ENCODE data around the gene CACNA1F. TPM values are rescaled to one million over a fixed set of nuclear protein-coding genes. Genes with fewer than 3 reads are reported as not detected.

Gene CACNA1F
- total RNA-seq, 1 donor from 2014 or later, result 0.25 TPM

- TF ChIP-seq POLR2AphosphoS5 (IDR thresholded peaks at IDR 0.05; ENCODE audit: insufficient read depth in 1 of 2, low read depth in 1 of 2) (no peak), CTCF (IDR thresholded peaks at IDR 0.05) (no peak), POLR2A (IDR thresholded peaks at IDR 0.05) (no peak)
- intact Hi-C loops (cut with DNase I), result no loop called here
- Histone ChIP-seq H3K27ac (no peak overlapping the region), H3K9me3 (no peaks in the 10 kb centered on the region), H3K36me3 (peaks cover 0 to 20% of the 10 kb centered on the region in 2 donors), H3K4me1 (no peaks in the 10 kb centered on the region), H3K4me3 (no peak overlapping the region), H3K27me3 (no peaks in the 10 kb centered on the region)
- no peak for DNase-seq (ENCODE audit: extremely low spot score in 2 of 2)
Measured at GRCh38 chrX:49249616-49250015, 16.5 kb upstream of the CACNA1F start.

GRCh38 chrX:49249071-49249470 lies 15.9 kb upstream of the CACNA1F start:
- TF ChIP-seq POLR2A (IDR thresholded peaks at IDR 0.05), result no peak
- no peak for TF ChIP-seq CTCF (IDR thresholded peaks at IDR 0.05)
- no peak for TF ChIP-seq POLR2AphosphoS5 (IDR thresholded peaks at IDR 0.05; ENCODE audit: insufficient read depth in 1 of 2, low read depth in 1 of 2)
- Histone ChIP-seq H3K9me3 (no peaks in the 10 kb centered on the region), H3K36me3 (peaks cover 0 to 20% of the 10 kb centered on the region in 2 donors), H3K27ac (no peak overlapping the region), H3K4me1 (no peaks in the 10 kb centered on the region), H3K4me3 (no peak overlapping the region), H3K27me3 (no peaks in the 10 kb centered on the region)
- intact Hi-C loops (cut with DNase I), result no loop called here
- no peak for DNase-seq (ENCODE audit: extremely low spot score in 2 of 2)

GRCh38 chrX:49247916-49248811 lies 15.0 kb upstream of the CACNA1F start:
- no peak for DNase-seq (ENCODE audit: extremely low spot score in 2 of 2)
- no peaks in the 10 kb centered on the region for H3K9me3 ChIP-seq
- H3K27ac ChIP-seq, result no peak overlapping the region
- no peaks in the 10 kb centered on the region for H3K27me3 ChIP-seq
- intact Hi-C loops (cut with DNase I), result no loop called here
- TF ChIP-seq POLR2AphosphoS5 (IDR thresholded peaks at IDR 0.05; ENCODE audit: insufficient read depth in 1 of 2, low read depth in 1 of 2), result no peak
- no peak overlapping the region for H3K4me3 ChIP-seq
- peaks cover 0 to 20% of the 10 kb centered on the region in 2 donors for H3K36me3 ChIP-seq
- no peaks in the 10 kb centered on the region for H3K4me1 ChIP-seq

DNA sequence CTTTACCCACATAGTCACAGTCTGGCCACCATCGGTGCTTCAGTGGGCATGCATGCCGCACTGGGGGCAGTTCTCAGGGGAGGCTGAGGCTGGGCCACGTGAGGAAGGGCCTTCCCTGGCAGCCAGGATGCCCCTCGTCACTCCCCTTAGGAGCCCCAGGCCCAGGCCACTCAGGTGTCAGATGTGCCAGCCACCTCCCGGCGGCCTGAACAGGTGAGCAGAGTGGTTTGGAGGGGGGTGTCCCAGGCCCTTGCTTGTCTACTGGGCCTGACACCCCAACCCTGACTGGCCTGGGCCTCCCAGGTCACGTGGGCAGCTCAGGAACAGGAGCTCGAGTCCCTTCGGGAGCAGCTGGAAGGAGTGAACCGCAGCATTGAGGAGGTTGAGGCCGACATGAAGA lies 14.2 kb upstream of the CACNA1F start:
- Histone ChIP-seq H3K27me3 (no peaks in the 10 kb centered on the region), H3K36me3 (peaks cover 0 to 20% of the 10 kb centered on the region in 2 donors), H3K4me1 (no peaks in the 10 kb centered on the region), H3K9me3 (no peaks in the 10 kb centered on the region), H3K27ac (no peak overlapping the region), H3K4me3 (no peak overlapping the region)
- DNase-seq (ENCODE audit: extremely low spot score in 2 of 2), result no peak
- TF ChIP-seq POLR2A (IDR thresholded peaks at IDR 0.05) (no peak), POLR2AphosphoS5 (IDR thresholded peaks at IDR 0.05; ENCODE audit: insufficient read depth in 1 of 2, low read depth in 1 of 2) (no peak)
- intact Hi-C loops (cut with DNase I), result no loop called here

GRCh38 chrX:49246541-49246940 lies 13.4 kb upstream of the CACNA1F start:
- no peak for DNase-seq (ENCODE audit: extremely low spot score in 2 of 2)
- Histone ChIP-seq H3K9me3 (no peaks in the 10 kb centered on the region), H3K4me1 (no peaks in the 10 kb centered on the region), H3K27ac (no peak overlapping the region), H3K36me3 (peaks cover 0 to 20% of the 10 kb centered on the region in 2 donors), H3K4me3 (no peak overlapping the region), H3K27me3 (no peaks in the 10 kb centered on the region)
- intact Hi-C loops (cut with DNase I), result no loop called here
- no peak for TF ChIP-seq POLR2AphosphoS5 (IDR thresholded peaks at IDR 0.05; ENCODE audit: insufficient read depth in 1 of 2, low read depth in 1 of 2)
- no peak for TF ChIP-seq POLR2A (IDR thresholded peaks at IDR 0.05)
- no peak for TF ChIP-seq CTCF (IDR thresholded peaks at IDR 0.05)

GRCh38 chrX:49244207-49244606 lies 11.1 kb upstream of the CACNA1F start:
- Histone ChIP-seq H3K27ac (no peak overlapping the region), H3K4me3 (no peak overlapping the region), H3K9me3 (no peaks in the 10 kb centered on the region), H3K27me3 (no peaks in the 10 kb centered on the region), H3K4me1 (no peaks in the 10 kb centered on the region), H3K36me3 (peaks cover 0 to 18% of the 10 kb centered on the region in 2 donors)
- intact Hi-C loops (cut with DNase I), result no loop called here
- TF ChIP-seq CTCF (IDR thresholded peaks at IDR 0.05) (no peak), POLR2A (IDR thresholded peaks at IDR 0.05) (no peak), POLR2AphosphoS5 (IDR thresholded peaks at IDR 0.05; ENCODE audit: insufficient read depth in 1 of 2, low read depth in 1 of 2) (no peak)
- DNase-seq (ENCODE audit: extremely low spot score in 2 of 2), result no peak
